GM12873 (cell line): ENCODE results near the gene TBX21.

ENCODE experiments used
- CTCF ChIP-seq: IDR thresholded peaks from 2 replicates; pipeline ENCODE4 v1.5.1; 2012; ENCODE audit warnings: low read depth, mild to moderate bottlenecking, moderate library complexity, low read length, control low read depth; ENCODE audit not compliant: insufficient read depth; ENCODE audit errors: missing control alignments

Gene TBX21

GRCh38 chr17:47792979-47793378 lies 59.9 kb downstream of the TBX21 start:
- TF ChIP-seq CTCF: no peak
